GM21825 (cell line): ENCODE data around the gene PSD4.
A peak's percentile ranks its signal among the peaks of the same experiment; 100 is the strongest.

Experiments used
- ATAC-seq: cut with Tn5 transposase; IDR thresholded peaks from one replicate; pipeline ENCODE4 v1.9.1; 2021; ENCODE audit warnings: mild to moderate bottlenecking, moderate library complexity; ENCODE audit not compliant: unreplicated experiment

Gene PSD4

DNA sequence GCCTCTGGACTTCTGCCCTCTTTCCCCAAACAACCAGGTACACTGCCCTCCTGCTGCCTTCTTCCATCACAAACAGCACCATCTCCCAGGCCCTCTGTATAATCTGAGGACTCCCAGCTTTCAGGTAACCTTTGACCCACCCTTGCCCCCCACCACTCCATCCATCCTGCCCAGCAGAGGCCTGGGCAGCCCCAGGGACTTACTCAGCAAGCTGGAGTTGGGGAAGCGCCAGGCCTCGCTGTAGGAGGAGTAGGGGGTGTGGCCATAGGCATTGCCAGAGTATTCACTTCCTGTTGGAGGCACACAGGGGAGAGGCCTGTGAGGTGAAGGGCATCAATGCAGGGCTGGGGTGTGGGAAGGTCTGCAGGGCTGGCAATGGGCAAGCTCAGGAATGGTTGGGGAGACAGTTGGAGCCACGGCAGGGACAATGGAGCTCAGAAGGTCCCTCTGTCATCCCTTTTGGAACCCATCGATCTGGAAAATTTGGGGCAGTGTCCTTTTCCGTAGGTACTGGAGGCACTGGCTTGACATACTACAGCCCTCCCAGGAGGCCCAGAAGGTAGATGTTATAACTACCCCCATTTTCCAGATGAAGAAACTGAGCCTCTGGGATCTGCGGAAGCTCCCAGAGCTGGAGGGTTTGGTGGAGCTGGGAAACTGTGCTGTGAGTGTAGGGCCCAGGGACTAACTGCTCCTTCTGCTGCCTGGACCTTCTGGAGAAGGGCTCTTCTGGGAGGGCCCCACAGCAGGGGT lies 46.3 kb downstream of the PSD4 start:
- no peak for ATAC-seq

DNA sequence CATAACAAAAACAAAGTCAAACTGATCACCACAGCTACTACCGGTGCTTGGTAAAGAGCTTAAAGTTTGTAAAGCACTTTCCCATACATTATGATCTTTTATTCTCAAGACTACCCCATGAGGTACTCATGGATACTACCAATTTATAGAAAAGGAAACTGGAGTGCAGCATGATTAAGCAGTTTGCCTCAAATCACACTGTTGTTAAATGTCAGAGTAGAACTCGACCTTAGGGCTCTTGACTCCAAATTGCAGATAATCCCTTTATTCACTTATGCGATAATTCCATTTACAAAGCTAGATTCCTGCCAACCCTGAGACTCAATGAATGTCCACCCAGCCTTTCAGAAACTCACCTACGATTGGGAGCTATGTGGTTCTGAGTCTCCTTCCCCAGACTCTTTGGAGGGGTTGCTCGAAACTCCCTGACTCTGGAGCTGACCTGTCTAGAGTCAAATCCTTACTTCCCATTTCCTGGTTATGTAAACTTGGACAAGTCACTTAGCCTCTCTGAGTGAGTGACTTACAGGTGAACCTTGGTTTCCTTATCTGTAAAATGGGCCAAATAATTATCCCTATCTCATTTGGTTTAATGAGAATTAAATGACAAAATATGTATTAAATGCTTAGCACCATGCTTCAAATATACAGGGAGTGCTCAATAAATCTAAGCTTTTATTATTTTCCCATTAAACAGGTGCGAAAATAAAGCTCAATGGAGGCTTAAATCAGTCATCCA lies 47.4 kb downstream of the PSD4 start:
- ATAC-seq, result no peak

DNA sequence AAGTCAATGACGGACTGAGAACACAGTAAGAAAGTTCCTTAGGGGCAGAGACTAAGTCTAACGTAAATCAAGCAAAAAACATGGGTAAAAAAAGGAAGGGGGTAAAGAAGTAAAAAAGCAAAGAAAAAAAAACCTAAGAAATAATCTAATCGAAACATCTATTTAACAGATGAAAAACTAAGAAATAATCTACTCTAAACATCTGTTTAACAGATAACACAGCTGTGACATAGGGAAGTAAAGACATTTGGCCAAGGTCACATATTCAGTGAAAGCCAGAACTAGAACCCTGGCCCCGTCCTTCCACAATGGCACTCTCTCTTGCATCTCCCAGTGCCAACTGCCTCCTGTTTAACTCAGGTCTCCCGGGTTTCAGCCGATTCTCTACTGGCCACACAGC lies 48.1 kb downstream of the PSD4 start:
- ATAC-seq, result no peak

DNA sequence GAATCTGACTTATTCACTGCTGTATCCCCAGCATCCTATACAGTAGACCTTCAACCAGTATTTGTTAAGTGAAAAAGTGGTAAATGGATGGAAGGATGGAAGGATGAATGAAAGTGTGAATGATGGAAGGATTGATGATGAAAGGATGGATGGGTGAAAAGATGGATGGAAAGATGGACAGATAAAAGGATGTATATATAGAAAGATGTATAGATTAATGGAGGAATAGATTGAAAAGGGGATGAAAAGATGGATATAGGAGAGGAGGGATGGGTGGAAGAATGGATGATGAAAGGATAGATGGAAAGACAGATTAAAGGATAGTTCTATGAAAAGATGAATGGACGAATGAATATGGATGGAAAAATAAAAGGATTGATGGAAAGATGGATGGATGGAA lies 50.0 kb downstream of the PSD4 start:
- no peak for ATAC-seq

DNA sequence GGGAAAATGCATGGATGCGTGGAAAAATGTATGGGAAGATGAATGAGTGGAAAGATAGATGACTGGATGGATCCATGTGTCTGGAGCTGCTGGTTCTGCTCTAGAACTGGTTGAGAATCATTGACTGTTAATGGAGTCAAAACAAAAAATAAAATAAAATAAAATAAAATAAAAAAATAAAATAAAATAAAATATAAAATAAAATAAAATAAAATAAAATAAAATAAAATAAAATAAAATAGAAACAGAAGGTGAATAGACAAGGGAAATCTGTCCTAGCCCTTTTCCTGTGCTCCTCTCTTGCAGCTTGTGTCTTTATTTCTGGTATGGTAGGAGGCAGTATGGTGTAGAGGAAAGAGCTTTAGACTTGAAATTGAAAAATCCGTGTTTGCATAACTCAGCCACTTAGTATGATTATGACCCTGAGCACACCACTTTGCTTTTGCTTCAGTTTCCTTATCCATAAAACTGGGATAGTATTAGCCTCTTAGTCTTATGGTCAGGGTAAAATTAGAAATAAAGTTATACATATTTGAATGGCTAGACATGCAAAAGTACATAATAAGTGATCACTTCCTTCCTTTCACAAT lies 51.0 kb downstream of the PSD4 start:
- no peak for ATAC-seq

DNA sequence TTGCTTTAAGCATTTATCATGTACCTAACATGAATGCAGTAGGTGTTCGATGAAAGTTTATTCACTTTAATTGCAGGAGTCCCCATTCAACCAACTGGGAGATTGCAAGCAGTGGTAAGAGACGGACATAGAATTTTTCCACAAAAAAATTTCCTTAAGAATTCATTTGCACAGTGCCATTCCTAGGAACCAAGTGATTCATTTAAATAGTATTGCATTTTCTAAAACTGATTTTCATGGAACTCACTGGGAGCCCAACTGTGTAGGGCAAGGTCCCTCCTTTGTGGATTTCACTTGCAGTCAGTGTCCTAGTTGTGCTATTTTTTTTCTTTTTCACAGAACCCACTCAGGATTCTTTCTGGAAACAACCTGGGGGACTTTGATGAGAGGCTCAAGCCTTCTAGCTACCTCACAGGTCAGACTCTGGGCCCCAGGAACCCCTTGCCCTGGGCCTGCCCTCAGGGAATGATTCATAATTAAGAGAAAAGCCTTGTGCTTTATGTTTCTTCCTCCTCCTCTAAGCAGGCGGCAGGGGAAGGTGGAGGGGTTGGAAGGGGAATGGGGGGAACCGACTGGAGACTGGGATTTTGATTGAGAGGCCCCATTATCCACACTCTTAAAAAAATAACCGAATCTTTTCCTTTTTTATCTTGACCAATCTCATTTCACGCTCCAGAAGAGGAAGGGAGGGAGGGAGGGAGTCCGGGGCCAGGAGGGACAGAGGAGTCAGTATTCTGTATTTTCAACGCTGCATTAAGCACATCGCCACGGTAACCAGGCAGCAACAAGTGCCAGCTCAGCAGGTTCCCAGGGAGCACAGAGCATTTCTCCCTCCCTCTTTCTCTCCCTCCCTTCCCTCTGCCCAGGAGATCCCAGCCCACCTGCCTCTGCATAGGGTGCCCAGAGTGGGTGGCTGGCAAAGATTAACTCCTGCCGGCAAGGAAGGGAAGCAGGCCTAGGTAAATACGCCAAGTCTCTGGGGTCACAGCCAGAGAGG lies 51.8 kb downstream of the PSD4 start:
- ATAC-seq, result no peak

DNA sequence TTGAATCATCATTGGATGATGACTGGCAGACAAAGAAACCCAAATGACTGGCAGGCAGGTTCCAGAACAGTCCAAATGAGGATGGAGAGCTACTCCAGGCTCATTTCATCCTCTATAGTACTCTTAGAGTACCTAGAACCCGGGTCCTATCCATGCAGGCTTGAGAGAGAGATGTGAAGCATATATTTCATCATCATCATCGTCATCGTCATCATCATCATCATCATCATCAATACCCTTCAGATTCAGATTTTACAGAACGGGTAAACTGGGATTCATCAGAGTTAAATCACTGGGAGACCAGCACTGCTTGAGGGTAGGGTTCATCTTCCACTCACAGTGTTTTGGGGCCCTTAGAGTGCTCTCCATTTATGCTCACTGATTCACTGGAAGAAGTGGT lies 52.7 kb downstream of the PSD4 start:
- ATAC-seq, result no peak

DNA sequence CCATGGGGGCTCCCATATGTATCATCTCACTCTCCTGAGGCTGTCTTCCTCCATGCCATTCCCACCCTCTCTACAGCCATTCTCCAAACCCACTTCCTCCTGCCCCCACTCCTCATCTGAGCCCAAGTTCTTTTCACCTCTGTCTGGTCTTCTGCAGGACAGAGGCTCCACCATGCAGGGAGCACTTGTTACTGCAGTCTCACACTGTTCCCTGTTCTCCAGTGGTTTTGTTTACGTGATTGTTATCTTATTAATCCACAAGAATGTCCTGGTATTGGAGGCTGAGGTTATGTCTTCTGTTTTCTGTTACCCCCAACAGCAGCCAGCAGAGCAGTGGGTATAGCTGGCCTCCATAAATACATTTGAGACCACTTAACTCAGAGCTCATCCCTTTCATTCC lies 53.5 kb downstream of the PSD4 start:
- no peak for ATAC-seq

DNA sequence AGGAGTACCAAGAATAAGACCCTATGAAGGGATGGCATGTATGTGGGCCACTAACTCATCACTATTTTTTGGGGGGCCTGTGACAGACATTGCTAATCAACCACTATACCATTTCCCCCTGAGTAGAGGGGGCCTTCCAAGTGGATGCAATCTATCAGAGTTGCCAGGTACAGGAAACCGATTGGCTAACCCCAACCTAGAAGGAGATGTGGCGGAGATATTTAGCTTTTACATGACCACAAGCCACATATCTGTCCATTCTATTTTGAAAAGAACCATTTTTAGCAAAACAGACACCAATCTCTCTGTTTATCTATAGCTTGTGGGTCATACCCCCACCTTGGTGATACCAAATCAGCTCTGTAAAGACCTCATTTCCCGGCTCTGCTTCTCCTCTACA lies 53.9 kb downstream of the PSD4 start:
- no peak for ATAC-seq

DNA sequence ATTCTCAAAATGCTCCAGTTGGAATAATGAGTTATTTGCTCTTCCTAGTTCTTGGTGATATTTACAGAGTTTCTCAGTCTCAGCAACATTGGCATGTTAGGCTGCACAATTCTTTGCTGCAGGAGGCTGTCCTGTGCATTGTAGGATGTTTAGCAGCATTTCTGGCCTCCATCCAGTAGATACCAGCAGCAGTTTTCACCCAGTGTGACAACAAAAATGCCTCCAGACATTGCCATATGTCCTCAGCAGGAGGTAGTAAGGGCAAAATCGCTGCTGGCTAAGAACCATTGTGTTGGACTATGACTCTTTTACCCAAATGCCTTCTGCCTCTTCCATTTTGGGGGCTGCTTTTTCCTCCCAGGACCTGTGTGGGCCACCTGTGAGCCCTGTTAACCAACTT lies 54.6 kb downstream of the PSD4 start:
- no peak for ATAC-seq

DNA sequence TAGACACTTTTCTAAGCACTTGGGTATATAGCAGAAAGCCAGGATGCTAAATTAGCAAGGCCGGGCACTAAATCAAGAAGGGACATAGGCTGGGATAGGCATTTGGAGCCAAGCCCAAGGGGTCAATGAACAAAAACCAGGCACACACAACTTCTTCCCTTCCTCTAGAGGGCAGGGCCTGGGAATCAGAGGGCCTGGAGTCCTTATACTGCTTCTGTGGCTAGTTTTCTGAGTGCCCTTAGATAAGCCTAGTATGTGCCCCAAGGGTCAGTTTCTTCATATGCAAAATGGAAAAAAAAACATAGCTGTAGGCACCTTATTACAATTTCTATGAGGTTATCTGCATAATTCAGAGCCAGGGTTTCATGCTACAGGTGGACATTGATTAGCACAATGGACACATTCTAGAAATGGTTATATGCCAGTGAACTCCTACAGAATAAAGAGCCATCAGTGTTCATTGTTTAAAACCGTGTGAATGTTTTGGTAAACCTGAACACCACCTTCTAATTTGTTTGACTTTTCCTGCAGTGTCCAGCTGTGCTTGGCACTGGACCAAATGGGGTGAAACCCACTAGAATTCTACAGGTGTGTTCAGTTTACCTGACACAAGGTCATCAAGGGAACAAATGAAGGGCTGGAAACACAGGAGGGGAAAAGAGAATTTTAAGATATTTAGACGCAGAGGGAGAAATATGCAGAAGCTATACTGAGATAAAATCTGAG lies 55.4 kb downstream of the PSD4 start:
- no peak for ATAC-seq

DNA sequence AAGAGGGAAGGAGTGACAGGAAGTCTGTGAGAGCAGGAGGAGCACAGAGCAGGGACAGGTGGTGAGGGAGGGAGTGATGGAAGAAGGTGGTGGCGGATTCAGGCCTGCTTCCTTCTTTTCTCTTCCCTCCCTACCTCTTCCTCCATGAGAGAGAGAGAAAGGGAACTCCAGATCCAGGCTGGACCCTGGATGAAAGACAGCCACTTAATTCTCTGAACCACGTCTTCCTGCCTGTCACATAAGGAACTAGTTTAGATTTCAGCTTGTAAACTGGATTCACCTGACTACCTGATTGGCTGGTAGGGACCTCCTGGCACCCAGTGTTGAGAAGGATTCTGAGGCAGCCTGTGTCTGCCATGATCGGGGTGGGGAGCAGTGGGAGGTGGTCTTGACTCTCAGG lies 56.0 kb downstream of the PSD4 start:
- ATAC-seq, result no peak

DNA sequence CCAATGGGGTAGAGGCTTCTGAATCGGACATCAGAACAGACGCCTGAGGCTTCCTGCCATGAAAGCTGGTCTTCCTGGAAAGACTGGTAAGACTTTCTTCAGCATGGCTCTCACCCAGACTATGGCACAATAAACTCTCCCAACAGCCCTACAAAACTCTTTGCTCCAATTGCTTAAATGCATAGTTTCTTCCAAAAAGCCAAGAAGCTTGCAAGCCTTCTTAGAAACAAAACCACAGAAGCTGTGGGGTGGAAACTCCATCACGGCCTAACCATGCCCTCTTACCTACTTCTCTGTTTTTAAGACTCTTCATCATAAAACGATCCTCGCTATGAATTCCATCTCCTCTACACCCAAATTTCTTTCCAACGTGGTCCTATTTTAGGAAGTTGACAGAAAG lies 56.8 kb downstream of the PSD4 start:
- ATAC-seq, result no peak

DNA sequence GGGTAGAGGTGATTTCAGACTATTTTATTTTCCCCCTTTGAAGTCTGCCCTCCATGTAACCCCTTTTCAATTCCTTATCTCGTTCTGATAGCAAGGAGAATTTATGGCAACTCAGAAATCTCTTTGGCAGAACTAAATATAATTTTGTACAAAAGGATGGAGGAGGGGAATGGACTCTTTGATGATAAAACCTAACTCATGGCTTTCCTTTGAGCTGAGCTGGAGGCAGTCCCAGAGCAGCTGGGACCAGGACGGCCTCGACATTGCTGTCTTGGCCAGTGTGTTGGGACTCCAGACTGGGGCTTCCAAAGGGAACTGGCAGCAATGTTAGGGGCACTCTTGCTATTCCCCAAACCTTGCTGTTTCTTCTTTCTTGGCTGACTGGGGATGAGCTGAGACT lies 57.3 kb downstream of the PSD4 start:
- ATAC-seq, result no peak

DNA sequence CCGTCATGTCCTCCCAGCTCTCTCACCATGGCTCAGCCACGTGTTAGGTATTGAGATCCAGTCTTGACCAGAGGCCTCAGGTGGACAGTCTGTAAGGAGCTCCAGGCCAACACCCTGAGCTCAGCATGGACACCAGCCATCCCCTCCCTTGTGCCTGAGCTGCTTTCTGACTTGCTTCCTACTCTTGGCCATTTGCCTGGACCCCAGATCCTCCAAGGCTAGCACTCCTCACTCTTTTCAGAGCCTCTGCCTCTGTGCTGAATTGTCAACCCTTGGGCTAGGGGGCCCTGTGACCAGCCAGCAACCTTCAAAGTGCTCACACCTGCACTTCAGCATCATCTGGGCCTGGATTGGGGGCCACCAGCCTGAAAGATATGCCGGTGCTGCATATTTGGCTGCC lies 58.4 kb downstream of the PSD4 start:
- ATAC-seq, result no peak

DNA sequence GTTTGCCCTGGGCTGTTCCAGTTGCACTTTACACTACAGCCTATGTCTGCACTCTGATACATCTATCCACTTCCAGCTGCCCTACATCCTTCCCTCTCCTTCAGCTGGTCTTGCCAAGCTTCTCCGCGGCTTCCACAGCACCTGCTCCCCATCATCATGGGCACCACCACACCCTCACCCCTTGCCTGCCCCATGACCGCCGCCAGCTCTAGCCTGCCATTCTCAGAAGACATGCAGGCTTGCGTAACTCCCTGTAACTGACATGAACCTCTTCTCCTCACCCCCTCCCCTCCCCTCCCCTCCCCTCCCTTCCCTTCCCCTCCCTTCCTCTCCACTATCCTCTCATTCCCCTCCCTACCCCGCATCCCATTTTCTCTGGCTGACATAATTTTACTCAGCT lies 59.0 kb downstream of the PSD4 start:
- no peak for ATAC-seq

DNA sequence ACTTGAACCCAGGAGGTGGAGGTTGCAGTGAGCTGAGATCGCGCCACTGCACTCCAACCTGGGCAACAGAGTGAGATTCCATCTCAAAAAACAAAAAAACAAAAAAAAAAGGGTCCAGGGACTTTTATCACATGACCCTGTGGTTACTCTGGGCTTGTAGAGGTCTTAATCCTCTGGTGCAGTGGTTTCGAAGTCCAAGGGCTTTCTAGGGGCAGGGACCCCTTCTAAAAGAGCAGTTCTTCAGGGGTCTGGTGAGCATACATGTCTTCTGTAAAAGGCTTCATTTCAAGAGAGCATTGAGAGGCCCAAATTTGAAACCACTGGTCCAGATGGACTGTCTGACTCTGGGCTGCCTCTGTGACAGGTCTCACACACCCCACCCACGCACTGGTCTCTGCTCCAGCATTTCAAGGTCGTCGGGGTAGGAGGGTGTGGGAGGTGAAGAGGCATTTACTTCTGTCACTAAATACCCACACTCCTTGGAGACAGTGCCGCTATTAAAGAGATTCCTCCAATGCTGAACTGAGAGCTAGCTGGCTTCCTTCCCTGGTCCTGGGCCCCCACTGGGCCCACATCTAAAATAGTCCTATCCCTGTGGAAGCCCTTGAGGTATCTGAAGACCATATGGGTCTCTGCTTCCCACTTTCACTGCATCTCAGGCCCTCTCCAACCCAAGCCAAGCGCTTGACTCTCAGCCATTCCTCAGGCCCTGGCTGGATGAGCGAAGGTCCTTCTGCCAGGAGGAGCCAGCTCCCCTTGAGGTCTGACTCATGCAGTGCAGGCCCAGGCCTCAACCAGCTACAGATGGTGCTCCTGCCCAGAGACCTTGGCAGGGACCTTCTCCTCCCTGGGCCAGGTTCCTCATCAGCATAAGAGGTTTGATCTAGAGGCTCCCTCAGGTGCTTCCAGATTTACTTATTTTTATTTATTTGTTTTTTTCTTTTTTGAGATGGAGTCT lies 60.1 kb downstream of the PSD4 start:
- ATAC-seq, result no peak

DNA sequence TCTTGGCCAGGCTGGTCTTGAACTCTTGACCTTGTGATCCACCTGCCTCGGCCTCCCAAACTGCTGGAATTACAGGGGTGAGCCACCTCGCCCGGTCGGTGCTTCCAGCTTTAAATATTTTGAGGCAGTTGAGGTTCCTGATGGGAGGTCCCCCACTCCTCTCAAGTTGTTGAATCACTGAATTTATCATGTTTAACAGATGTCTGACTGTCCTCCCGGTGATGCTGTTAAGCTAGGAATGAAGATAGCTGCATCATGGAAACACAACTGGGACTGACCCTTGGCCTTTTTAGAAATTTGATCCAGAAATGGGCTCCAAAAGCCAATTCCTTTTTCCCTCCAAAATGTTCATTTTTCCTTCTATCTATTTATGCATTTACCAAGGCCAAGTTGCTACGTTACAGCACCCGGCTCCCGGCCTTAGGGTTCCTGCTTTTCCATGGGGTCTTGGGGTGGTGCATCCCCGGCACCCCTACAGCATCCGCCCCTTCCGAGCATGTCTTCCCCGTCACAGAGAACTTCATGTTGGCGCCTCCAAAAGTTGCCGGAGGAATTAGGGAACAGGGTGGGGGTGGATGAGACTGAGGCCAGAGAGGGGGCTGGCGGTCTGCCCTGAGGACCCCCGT lies 61.1 kb downstream of the PSD4 start:
- ATAC-seq, result peak; percentile 28
